OCI-LY7 (cell line): ENCODE measurements around the gene ZCCHC4.

ENCODE experiments used
- CTCF ChIP-seq: fragments of 200-600 bp; sonication (generic); conservative IDR thresholded peaks from 2 replicates; pipeline ENCODE4 v1.5.1; 2014; ENCODE audit warnings: mild to moderate bottlenecking, antibody characterized with exemption, low read length, moderate library complexity, mixed read lengths
- EZH2phosphoT487 ChIP-seq: fragments of 200-600 bp; sonication (generic); IDR thresholded peaks from 2 replicates; pipeline ENCODE4 v1.6.1; 2018; ENCODE audit warnings: low read depth, borderline replicate concordance, mild to moderate bottlenecking, mixed run types, antibody characterized with exemption, low read length, moderate library complexity, mixed read lengths

DNA sequence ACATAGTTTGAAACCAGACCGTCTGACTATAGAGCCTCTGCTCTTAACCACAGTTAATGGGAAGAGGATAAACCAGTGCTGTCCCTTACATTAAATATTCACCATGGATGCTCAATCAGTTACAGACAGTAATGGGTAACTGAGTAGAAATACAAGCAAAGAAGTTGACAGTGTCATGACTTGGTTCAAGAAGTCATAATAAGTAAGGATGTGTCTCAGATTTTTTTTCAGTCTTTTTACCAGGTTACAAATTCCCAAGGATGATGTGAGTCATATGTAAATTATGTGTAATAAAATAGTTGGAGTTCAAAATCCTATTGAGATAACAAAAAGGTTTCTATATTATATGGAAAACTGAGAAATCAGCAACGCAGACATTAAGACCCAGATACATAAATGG, 31.1 kb downstream of the ZCCHC4 start:
- TF ChIP-seq CTCF (no peak), EZH2phosphoT487 (no peak)
